ENCODE results near the gene PIEZO2. TPM values are rescaled to one million over a fixed set of nuclear protein-coding genes. Genes with fewer than 3 reads are reported as not detected.

The PIEZO2 gene
- total RNA-seq, 3 donors from 2014 or later, result 1.9 to 26.2 (median 11.4) TPM

DNA sequence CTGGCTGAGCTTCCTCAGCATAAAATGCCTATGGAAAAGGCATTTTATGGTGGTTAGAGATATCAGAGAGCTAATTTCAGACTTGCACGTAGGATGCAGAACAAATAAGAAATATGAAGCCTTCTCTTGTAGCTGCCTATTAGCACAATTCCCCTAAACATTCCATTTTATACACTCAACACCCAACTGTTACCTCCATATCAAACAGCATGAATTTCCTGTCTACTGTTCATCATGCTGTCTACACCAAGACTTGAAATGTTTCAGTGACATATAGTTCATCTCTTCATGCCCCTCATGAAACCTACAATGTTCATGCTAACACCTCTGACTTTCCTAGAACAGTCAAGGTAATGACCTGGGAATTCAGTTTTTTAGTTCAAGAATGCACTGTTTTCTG lies 249.9 kb downstream of the PIEZO2 start:
- intact Hi-C loops (cut with DNase I; ENCODE audit: low total_unique reads), result no loop called here
- no peak for TF ChIP-seq POLR2AphosphoS5 (IDR thresholded peaks at IDR 0.05)
- TF ChIP-seq POLR2A (IDR thresholded peaks at IDR 0.05), result no peak
- TF ChIP-seq, protein P1, sequence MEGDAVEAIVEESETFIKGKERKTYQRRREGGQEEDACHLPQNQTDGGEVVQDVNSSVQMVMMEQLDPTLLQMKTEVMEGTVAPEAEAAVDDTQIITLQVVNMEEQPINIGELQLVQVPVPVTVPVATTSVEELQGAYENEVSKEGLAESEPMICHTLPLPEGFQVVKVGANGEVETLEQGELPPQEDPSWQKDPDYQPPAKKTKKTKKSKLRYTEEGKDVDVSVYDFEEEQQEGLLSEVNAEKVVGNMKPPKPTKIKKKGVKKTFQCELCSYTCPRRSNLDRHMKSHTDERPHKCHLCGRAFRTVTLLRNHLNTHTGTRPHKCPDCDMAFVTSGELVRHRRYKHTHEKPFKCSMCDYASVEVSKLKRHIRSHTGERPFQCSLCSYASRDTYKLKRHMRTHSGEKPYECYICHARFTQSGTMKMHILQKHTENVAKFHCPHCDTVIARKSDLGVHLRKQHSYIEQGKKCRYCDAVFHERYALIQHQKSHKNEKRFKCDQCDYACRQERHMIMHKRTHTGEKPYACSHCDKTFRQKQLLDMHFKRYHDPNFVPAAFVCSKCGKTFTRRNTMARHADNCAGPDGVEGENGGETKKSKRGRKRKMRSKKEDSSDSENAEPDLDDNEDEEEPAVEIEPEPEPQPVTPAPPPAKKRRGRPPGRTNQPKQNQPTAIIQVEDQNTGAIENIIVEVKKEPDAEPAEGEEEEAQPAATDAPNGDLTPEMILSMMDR (IDR thresholded peaks at IDR 0.05), result no peak
- DNase-seq (ENCODE audit: low spot score in 2 of 2), result no peak

DNA sequence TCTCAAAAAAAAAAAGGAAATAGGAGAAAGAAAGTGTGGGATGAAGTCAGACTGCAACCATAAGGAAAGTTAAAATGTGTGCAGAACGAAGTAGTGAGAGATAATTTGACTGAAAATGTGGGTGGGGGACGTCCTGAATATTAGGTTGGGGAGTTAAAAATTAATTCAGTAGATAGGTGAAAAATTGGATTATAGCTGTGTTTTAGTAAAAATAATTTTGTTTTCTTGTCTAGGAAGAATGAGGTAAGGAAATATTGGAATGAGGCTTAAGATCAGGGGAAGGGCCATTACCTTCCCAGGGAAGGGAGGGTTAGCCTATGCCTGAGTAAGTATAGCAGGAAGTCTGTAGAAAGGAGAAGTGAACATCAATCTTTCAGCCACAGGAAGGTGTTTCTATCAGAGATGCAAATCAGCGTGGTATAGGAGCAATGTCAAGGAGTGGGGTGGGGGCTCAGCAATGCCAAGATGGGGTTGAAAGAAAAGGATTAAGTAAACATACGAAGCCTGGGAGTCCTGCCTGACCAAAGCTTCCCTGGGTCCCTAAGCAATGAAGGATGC lies 250.9 kb downstream of the PIEZO2 start:
- Histone ChIP-seq H3K27me3 (no peaks in the 10 kb centered on the region), H3K4me3 (no peak overlapping the region), H3K27ac (no peak overlapping the region), H3K4me1 (no peaks in the 10 kb centered on the region), H3K9me3 (no peaks in the 10 kb centered on the region), H3K36me3 (no peaks in the 10 kb centered on the region)
- TF ChIP-seq POLR2A (IDR thresholded peaks at IDR 0.05) (no peak), POLR2AphosphoS5 (IDR thresholded peaks at IDR 0.05) (no peak)
- TF ChIP-seq, protein P1 (IDR thresholded peaks at IDR 0.05), result no peak
- no peak for DNase-seq (ENCODE audit: low spot score in 2 of 2)
- intact Hi-C loops (cut with DNase I; ENCODE audit: low total_unique reads), result no loop called here

More for the DNA sequence above, 249.9 kb downstream of the PIEZO2 start:
- no peaks in the 10 kb centered on the region for H3K9me3 ChIP-seq
- no peaks in the 10 kb centered on the region for H3K36me3 ChIP-seq
- H3K4me3 ChIP-seq, result no peak overlapping the region
- H3K27me3 ChIP-seq, result no peaks in the 10 kb centered on the region
- H3K4me1 ChIP-seq, result no peaks in the 10 kb centered on the region
- H3K27ac ChIP-seq, result no peak overlapping the region

DNA sequence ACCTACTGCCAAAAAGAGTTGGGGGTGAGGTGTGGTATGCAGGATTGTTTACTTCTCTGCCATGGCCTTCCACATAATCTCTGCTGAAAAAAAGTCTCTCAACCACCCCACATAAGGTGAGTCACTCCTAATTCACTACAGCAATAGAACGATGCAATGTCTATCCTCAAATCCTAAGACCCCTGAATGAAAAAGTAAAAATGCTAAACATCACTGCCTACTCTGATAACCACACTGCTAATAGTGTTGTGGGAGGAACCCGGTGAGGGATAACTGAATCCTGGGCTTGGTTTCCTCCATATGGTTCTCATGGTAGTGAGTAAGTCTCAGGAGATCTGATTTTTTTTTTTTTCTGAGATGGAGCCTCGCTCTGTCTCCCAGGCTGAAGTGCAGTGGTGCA lies 252.5 kb downstream of the PIEZO2 start:
- intact Hi-C loops (cut with DNase I; ENCODE audit: low total_unique reads), result no loop called here
- no peak for TF ChIP-seq POLR2AphosphoS5 (IDR thresholded peaks at IDR 0.05)
- TF ChIP-seq, protein P1 (IDR thresholded peaks at IDR 0.05), result no peak
- no peak for TF ChIP-seq POLR2A (IDR thresholded peaks at IDR 0.05)
- H3K4me3 ChIP-seq, result no peak overlapping the region
- H3K9me3 ChIP-seq, result no peaks in the 10 kb centered on the region
- DNase-seq (ENCODE audit: low spot score in 2 of 2), result no peak
- no peaks in the 10 kb centered on the region for H3K4me1 ChIP-seq
- no peaks in the 10 kb centered on the region for H3K27me3 ChIP-seq
- H3K27ac ChIP-seq, result no peak overlapping the region
- no peaks in the 10 kb centered on the region for H3K36me3 ChIP-seq

DNA sequence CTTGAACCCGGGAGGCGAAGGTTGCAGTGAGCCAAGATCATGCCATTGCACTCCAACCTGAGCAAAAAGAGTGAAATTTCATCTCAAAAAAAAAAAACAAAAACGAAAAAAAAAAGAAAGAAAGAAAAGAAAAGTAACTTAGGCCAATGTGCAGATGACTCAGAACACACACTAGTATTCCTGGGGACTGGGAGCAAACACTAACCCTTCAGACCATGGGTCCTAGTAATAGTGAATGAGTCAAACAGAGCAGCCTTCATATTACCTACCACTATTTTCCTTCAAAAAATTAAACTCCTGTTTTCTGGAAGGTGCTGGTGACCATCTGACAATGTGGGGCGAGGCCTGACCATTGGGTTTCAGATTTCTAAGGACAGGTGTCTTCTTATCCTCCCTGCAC lies 253.4 kb downstream of the PIEZO2 start:
- Histone ChIP-seq H3K4me1 (no peaks in the 10 kb centered on the region), H3K4me3 (no peak overlapping the region), H3K36me3 (no peaks in the 10 kb centered on the region), H3K27me3 (no peaks in the 10 kb centered on the region), H3K27ac (no peak overlapping the region), H3K9me3 (no peaks in the 10 kb centered on the region)
- no peak for TF ChIP-seq POLR2A (IDR thresholded peaks at IDR 0.05)
- TF ChIP-seq POLR2AphosphoS5 (IDR thresholded peaks at IDR 0.05), result no peak
- TF ChIP-seq, protein P1 (IDR thresholded peaks at IDR 0.05), result no peak
- intact Hi-C loops (cut with DNase I; ENCODE audit: low total_unique reads), result loop anchor here (1.0 kb wide), 1 partner anchor 11 kb away; no protein-coding TSS in a partner anchor
- no peak for DNase-seq (ENCODE audit: low spot score in 2 of 2)

DNA sequence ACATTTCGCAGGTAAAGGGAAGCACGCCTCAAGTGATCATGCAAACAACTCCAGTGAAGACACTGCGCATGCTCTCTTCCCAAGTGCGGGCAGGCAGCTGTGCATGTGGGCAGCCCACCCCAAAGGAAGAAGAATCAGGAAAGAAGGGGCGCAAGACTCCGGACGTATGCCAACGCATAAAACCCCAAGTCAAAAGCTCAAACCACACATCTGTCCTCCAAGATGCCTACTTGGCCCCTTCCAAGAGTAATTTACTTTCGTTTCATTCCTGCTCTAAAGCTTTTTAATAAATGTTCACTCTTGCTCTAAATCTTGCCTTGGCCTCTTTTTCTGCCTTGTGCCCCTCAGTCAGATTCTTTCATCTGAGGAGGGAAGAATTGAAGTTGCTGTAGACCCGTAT lies 254.9 kb downstream of the PIEZO2 start:
- Histone ChIP-seq H3K27me3 (no peaks in the 10 kb centered on the region), H3K27ac (no peak overlapping the region), H3K9me3 (no peaks in the 10 kb centered on the region), H3K4me3 (no peak overlapping the region), H3K36me3 (no peaks in the 10 kb centered on the region), H3K4me1 (no peaks in the 10 kb centered on the region)
- DNase-seq (ENCODE audit: low spot score in 2 of 2), result no peak
- TF ChIP-seq POLR2A (IDR thresholded peaks at IDR 0.05) (no peak), POLR2AphosphoS5 (IDR thresholded peaks at IDR 0.05) (no peak)
- TF ChIP-seq, protein P1 (IDR thresholded peaks at IDR 0.05), result no peak
- intact Hi-C loops (cut with DNase I; ENCODE audit: low total_unique reads), result no loop called here

Data from breast epithelium (tissue), 4 donors.